ENCODE measurements around the gene HSPA8. TPM values are rescaled to one million over a fixed set of nuclear protein-coding genes. Genes with fewer than 3 reads are reported as not detected.

Gene HSPA8
- total and polyA plus RNA-seq, 5 donors from 2014 or later, result 1,352 to 1,932 (median 1,515) TPM

- Mint-ChIP-seq H3K27me3 (no peaks in the 10 kb centered on the region), H3K4me1 (peaks cover 28 to 68% (median 38%) of the 10 kb centered on the region in 4 donors), H3K36me3 (peaks cover 3% of the 10 kb centered on the region), H3K9me3 (peaks cover 0 to 2% (median 0%) of the 10 kb centered on the region in 7 donors), H3K4me3 (peak overlapping the region in 1 of 4 donors; percentile 39), H3K27ac (peak overlapping the region; percentile 57 to 79 (median 73))
- no peaks in the 10 kb centered on the region for H3K27me3 ChIP-seq (ENCODE audit: control insufficient read depth, insufficient read depth, low read length)
- ATAC-seq (ENCODE audit: low read depth in 2 of 2) (no peak), DNase-seq (no peak)
- no peaks in the 10 kb centered on the region for H3K9me3 ChIP-seq (ENCODE audit: control insufficient read depth in 2 of 2, low read length in 2 of 2)
- no peaks in the 10 kb centered on the region for H3K36me3 ChIP-seq (ENCODE audit: control insufficient read depth, insufficient read depth, low read length)
- H3K4me1 ChIP-seq (ENCODE audit: control insufficient read depth, insufficient read depth, low read length, poor library complexity, severe bottlenecking), result peaks cover 41% of the 10 kb centered on the region
- H3K27ac ChIP-seq (ENCODE audit: insufficient read depth, low read length, poor library complexity, severe bottlenecking), result no peak overlapping the region
- H3K4me3 ChIP-seq (ENCODE audit: low read depth, low read length), result no peak overlapping the region
Observed at GRCh38 chr11:123084454-123084853, 22.5 kb upstream of the HSPA8 start.

GRCh38 chr11:123083623-123084029 is 21.7 kb upstream of the HSPA8 start:
- Histone ChIP-seq H3K27ac (ENCODE audit: insufficient read depth, low read length, poor library complexity, severe bottlenecking) (no peak overlapping the region), H3K4me3 (ENCODE audit: low read depth, low read length) (peak overlapping the region; percentile 72), H3K9me3 (ENCODE audit: control insufficient read depth in 2 of 2, low read length in 2 of 2) (no peaks in the 10 kb centered on the region), H3K4me1 (ENCODE audit: control insufficient read depth, insufficient read depth, low read length, poor library complexity, severe bottlenecking) (peaks cover 40% of the 10 kb centered on the region), H3K27me3 (ENCODE audit: control insufficient read depth, insufficient read depth, low read length) (no peaks in the 10 kb centered on the region), H3K36me3 (ENCODE audit: control insufficient read depth, insufficient read depth, low read length) (no peaks in the 10 kb centered on the region)
- ATAC-seq (ENCODE audit: low read depth in 2 of 2) (peak in 1 of 2 donors; percentile 42), DNase-seq (peak in 2 of 3 donors; percentile 40 to 65)
- H3K27ac Mint-ChIP-seq, result peak overlapping the region; percentile 83 to 97 (median 84)
- H3K36me3 Mint-ChIP-seq, result peaks cover 3% of the 10 kb centered on the region
- peaks cover 28 to 64% (median 36%) of the 10 kb centered on the region in 4 donors for H3K4me1 Mint-ChIP-seq
- no peaks in the 10 kb centered on the region for H3K27me3 Mint-ChIP-seq
- peak overlapping the region; percentile 32 to 59 (median 56) for H3K4me3 Mint-ChIP-seq
- peaks cover 0 to 2% (median 0%) of the 10 kb centered on the region in 7 donors for H3K9me3 Mint-ChIP-seq

- no peaks in the 10 kb centered on the region for H3K27me3 ChIP-seq (ENCODE audit: control insufficient read depth, insufficient read depth, low read length)
- no peaks in the 10 kb centered on the region for H3K27me3 Mint-ChIP-seq
- H3K4me1 ChIP-seq (ENCODE audit: control insufficient read depth, insufficient read depth, low read length, poor library complexity, severe bottlenecking), result peaks cover 33% of the 10 kb centered on the region
- no peaks in the 10 kb centered on the region for H3K9me3 ChIP-seq (ENCODE audit: control insufficient read depth in 2 of 2, low read length in 2 of 2)
- DNase-seq (peak in 1 of 3 donors; percentile 35), ATAC-seq (ENCODE audit: low read depth in 2 of 2) (peak in 1 of 2 donors; percentile 18)
- H3K4me3 ChIP-seq (ENCODE audit: low read depth, low read length), result peak overlapping the region; percentile 72
- H3K36me3 Mint-ChIP-seq, result peaks cover 3% of the 10 kb centered on the region
- H3K4me3 Mint-ChIP-seq, result peak overlapping the region; percentile 32 to 67 (median 58)
- no peaks in the 10 kb centered on the region for H3K36me3 ChIP-seq (ENCODE audit: control insufficient read depth, insufficient read depth, low read length)
- no peak overlapping the region for H3K27ac ChIP-seq (ENCODE audit: insufficient read depth, low read length, poor library complexity, severe bottlenecking)
- H3K4me1 Mint-ChIP-seq, result peaks cover 23 to 60% (median 32%) of the 10 kb centered on the region in 4 donors
- peaks cover 0 to 2% (median 0%) of the 10 kb centered on the region in 7 donors for H3K9me3 Mint-ChIP-seq
- peak overlapping the region; percentile 31 to 97 (median 84) for H3K27ac Mint-ChIP-seq
Observed at GRCh38 chr11:123082977-123083376, 21.0 kb upstream of the HSPA8 start.

- H3K4me3 Mint-ChIP-seq, result peak overlapping the region in 1 of 4 donors; percentile 36
- no peak for DNase-seq
- peak; percentile 62 to 73 for ATAC-seq (ENCODE audit: low read depth in 2 of 2)
- H3K27me3 Mint-ChIP-seq, result no peaks in the 10 kb centered on the region
- H3K4me1 ChIP-seq (ENCODE audit: control insufficient read depth, insufficient read depth, low read length, poor library complexity, severe bottlenecking), result peaks cover 12% of the 10 kb centered on the region
- H3K9me3 ChIP-seq (ENCODE audit: control insufficient read depth in 2 of 2, low read length in 2 of 2), result no peaks in the 10 kb centered on the region
- no peak overlapping the region for H3K27ac ChIP-seq (ENCODE audit: insufficient read depth, low read length, poor library complexity, severe bottlenecking)
- H3K36me3 Mint-ChIP-seq, result peaks cover 6% of the 10 kb centered on the region
- H3K4me3 ChIP-seq (ENCODE audit: low read depth, low read length), result no peak overlapping the region
- peak overlapping the region; percentile 49 to 79 (median 59) for H3K27ac Mint-ChIP-seq
- peaks cover 0 to 2% (median 0%) of the 10 kb centered on the region in 7 donors for H3K9me3 Mint-ChIP-seq
- H3K4me1 Mint-ChIP-seq, result peaks cover 19 to 42% (median 28%) of the 10 kb centered on the region in 4 donors
- no peaks in the 10 kb centered on the region for H3K36me3 ChIP-seq (ENCODE audit: control insufficient read depth, insufficient read depth, low read length)
- no peaks in the 10 kb centered on the region for H3K27me3 ChIP-seq (ENCODE audit: control insufficient read depth, insufficient read depth, low read length)
Observed at GRCh38 chr11:123080015-123080414, 18.1 kb upstream of the HSPA8 start.

- Mint-ChIP-seq H3K27ac (peak overlapping the region in 2 of 3 donors; percentile 4 to 72), H3K27me3 (no peaks in the 10 kb centered on the region), H3K4me1 (peaks cover 23 to 46% (median 27%) of the 10 kb centered on the region in 4 donors), H3K9me3 (no peaks in the 10 kb centered on the region), H3K36me3 (peaks cover 3% of the 10 kb centered on the region), H3K4me3 (no peak overlapping the region)
- no peak overlapping the region for H3K4me3 ChIP-seq (ENCODE audit: low read depth, low read length)
- no peaks in the 10 kb centered on the region for H3K36me3 ChIP-seq (ENCODE audit: control insufficient read depth, insufficient read depth, low read length)
- peaks cover 21% of the 10 kb centered on the region for H3K4me1 ChIP-seq (ENCODE audit: control insufficient read depth, insufficient read depth, low read length, poor library complexity, severe bottlenecking)
- ATAC-seq (ENCODE audit: low read depth in 2 of 2) (no peak), DNase-seq (no peak)
- no peaks in the 10 kb centered on the region for H3K9me3 ChIP-seq (ENCODE audit: control insufficient read depth in 2 of 2, low read length in 2 of 2)
- no peak overlapping the region for H3K27ac ChIP-seq (ENCODE audit: insufficient read depth, low read length, poor library complexity, severe bottlenecking)
- H3K27me3 ChIP-seq (ENCODE audit: control insufficient read depth, insufficient read depth, low read length), result no peaks in the 10 kb centered on the region
Observed at GRCh38 chr11:123076484-123076883, 14.5 kb upstream of the HSPA8 start.

DNA sequence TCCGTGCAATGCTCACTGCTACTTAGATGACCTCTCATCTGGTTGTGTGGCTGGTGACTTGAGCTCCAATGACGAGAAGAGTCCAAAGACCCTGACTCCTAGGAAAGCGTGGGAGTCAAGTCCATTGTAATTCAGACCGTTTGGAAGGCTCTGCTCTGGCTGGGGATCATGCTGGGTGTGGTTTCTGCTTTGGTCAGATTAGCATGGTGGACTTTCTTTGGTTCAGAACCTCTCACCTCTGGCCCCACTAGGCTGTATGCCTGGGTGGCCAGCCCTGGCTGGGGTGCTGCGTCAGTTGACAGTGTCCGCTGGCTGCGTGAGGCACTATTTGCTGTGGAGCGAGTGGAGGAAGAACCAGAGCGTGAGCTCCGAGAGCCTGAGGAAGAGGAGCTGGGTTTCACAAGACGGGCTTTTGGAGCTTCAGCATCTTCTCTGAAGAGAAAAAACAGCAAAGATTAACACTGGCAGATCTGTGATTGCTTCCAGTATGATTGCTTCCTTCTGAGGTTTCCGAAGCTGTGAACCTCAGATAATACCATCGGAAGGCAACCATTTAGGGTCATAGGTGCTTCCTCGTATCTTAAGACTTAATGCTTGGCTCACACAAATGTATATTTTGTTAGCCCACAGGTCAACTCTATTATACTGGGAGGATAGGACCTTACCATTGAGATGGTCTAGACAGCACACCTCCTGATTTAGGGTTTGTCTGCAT is 11.6 kb upstream of the HSPA8 start:
- Histone ChIP-seq H3K4me3 (ENCODE audit: low read depth, low read length) (peak overlapping the region; percentile 33), H3K4me1 (ENCODE audit: control insufficient read depth, insufficient read depth, low read length, poor library complexity, severe bottlenecking) (peaks cover 49% of the 10 kb centered on the region), H3K9me3 (ENCODE audit: control insufficient read depth in 2 of 2, low read length in 2 of 2) (no peaks in the 10 kb centered on the region), H3K27me3 (ENCODE audit: control insufficient read depth, insufficient read depth, low read length) (no peaks in the 10 kb centered on the region), H3K27ac (ENCODE audit: insufficient read depth, low read length, poor library complexity, severe bottlenecking) (peak overlapping the region; percentile 38), H3K36me3 (ENCODE audit: control insufficient read depth, insufficient read depth, low read length) (no peaks in the 10 kb centered on the region)
- ATAC-seq (ENCODE audit: low read depth in 2 of 2) (no peak), DNase-seq (no peak)
- H3K4me1 Mint-ChIP-seq, result peaks cover 31 to 70% (median 44%) of the 10 kb centered on the region in 4 donors
- peaks cover 6% of the 10 kb centered on the region for H3K36me3 Mint-ChIP-seq
- H3K9me3 Mint-ChIP-seq, result no peaks in the 10 kb centered on the region
- peak overlapping the region in 2 of 4 donors; percentile 64 to 68 for H3K4me3 Mint-ChIP-seq
- no peaks in the 10 kb centered on the region for H3K27me3 Mint-ChIP-seq
- H3K27ac Mint-ChIP-seq, result peak overlapping the region; percentile 96 to 100 (median 98)

GRCh38 chr11:123072762-123073161 is 10.8 kb upstream of the HSPA8 start:
- Mint-ChIP-seq H3K9me3 (no peaks in the 10 kb centered on the region), H3K36me3 (peaks cover 6% of the 10 kb centered on the region), H3K27ac (peak overlapping the region; percentile 96 to 100 (median 98)), H3K27me3 (no peaks in the 10 kb centered on the region), H3K4me1 (peaks cover 31 to 74% (median 46%) of the 10 kb centered on the region in 4 donors), H3K4me3 (peak overlapping the region; percentile 6 to 64 (median 58))
- Histone ChIP-seq H3K4me3 (ENCODE audit: low read depth, low read length) (peak overlapping the region; percentile 33), H3K27me3 (ENCODE audit: control insufficient read depth, insufficient read depth, low read length) (no peaks in the 10 kb centered on the region), H3K9me3 (ENCODE audit: control insufficient read depth in 2 of 2, low read length in 2 of 2) (no peaks in the 10 kb centered on the region), H3K4me1 (ENCODE audit: control insufficient read depth, insufficient read depth, low read length, poor library complexity, severe bottlenecking) (peaks cover 54% of the 10 kb centered on the region), H3K36me3 (ENCODE audit: control insufficient read depth, insufficient read depth, low read length) (no peaks in the 10 kb centered on the region), H3K27ac (ENCODE audit: insufficient read depth, low read length, poor library complexity, severe bottlenecking) (peak overlapping the region; percentile 38)
- DNase-seq, result no peak
- no peak for ATAC-seq (ENCODE audit: low read depth in 2 of 2)

Measured in CD4-positive, CD25-positive, alpha-beta regulatory T cell (primary cell).